ENCODE results near the gene POC1A.

DNA sequence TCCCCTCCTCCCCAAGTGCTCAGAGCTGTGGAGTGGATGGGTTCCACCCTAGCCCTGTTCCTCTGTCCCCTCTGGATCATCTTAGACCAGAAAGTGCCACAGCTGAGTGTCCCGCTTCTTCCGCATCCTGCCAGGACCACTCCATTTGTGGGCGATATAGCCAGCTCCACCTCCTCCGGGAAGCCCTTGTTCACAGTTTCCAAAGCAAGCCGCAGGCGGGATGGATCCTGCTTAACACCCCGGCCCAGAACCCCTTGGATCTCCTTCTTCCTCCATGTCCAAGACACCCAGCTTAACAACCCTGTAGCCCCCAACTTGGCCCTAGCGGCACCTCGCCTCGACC is 43.2 kb upstream of the POC1A start:
- TF ChIP-seq YY1 (IDR thresholded peaks at IDR 0.05; ENCODE audit: insufficient read depth, insufficient read length), result no peak
- TF ChIP-seq ZNF274 (IDR thresholded peaks at IDR 0.05; ENCODE audit: low read depth, low read length), result no peak

Data from NT2/D1 (cell line).